ENCODE measurements around the gene PYGO2. TPM values are rescaled to one million over a fixed set of nuclear protein-coding genes. Genes with fewer than 3 reads are reported as not detected.

The PYGO2 gene
- total RNA-seq, 2 experiments from 2014 or later = 44.3 to 47.3 TPM

- Histone ChIP-seq H3K4me1 (ENCODE audit: insufficient read depth, low read length, poor library complexity, severe bottlenecking) (peaks cover 16% of the 10 kb centered on the region), H3K9me2 (ENCODE audit: insufficient read depth, low read length) (no peaks in the 10 kb centered on the region), H3K36me3 (ENCODE audit: insufficient read depth, low read length) (peaks cover 58% of the 10 kb centered on the region), H3K4me2 (ENCODE audit: low read length) (no peak overlapping the region), H3K4me3 (ENCODE audit: low read depth, low read length, poor library complexity, severe bottlenecking) (no peak overlapping the region), H3K79me2 (ENCODE audit: insufficient read depth, low read depth, low read length) (peaks cover 24% of the 10 kb centered on the region), H3K27ac (ENCODE audit: low read depth, low read length, poor library complexity, severe bottlenecking) (no peak overlapping the region), H4K20me1 (ENCODE audit: insufficient read depth, low read length) (no peaks in the 10 kb centered on the region), H2AFZ (ENCODE audit: low read length) (no peak overlapping the region), H3K9me3 (ENCODE audit: low read length) (no peaks in the 10 kb centered on the region)
- no TSS peak for BruUV-seq (replicated peaks)
- ChIA-PET CTCF (ENCODE audit: unreplicated experiment) (no interaction called here), POLR2A (no interaction called here)
- no peak for DNase-seq (ENCODE audit: low spot score)
- TF ChIP-seq EZH2phosphoT487 (IDR thresholded peaks at IDR 0.05; ENCODE audit: borderline replicate concordance, low read depth, low read length) = no peak
- TF ChIP-seq, protein P1, sequence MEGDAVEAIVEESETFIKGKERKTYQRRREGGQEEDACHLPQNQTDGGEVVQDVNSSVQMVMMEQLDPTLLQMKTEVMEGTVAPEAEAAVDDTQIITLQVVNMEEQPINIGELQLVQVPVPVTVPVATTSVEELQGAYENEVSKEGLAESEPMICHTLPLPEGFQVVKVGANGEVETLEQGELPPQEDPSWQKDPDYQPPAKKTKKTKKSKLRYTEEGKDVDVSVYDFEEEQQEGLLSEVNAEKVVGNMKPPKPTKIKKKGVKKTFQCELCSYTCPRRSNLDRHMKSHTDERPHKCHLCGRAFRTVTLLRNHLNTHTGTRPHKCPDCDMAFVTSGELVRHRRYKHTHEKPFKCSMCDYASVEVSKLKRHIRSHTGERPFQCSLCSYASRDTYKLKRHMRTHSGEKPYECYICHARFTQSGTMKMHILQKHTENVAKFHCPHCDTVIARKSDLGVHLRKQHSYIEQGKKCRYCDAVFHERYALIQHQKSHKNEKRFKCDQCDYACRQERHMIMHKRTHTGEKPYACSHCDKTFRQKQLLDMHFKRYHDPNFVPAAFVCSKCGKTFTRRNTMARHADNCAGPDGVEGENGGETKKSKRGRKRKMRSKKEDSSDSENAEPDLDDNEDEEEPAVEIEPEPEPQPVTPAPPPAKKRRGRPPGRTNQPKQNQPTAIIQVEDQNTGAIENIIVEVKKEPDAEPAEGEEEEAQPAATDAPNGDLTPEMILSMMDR (conservative IDR thresholded peaks at IDR 0.05; ENCODE audit: low read length) = no peak
- intact Hi-C loops (cut with micrococcal nuclease; ENCODE audit: unreplicated experiment) = no loop called here
These were observed 28.7 kb upstream of the PYGO2 start for GRCh38 chr1:154990276-154990675.

GRCh38 chr1:154989195-154989860 is 27.7 kb upstream of the PYGO2 start:
- Histone ChIP-seq H3K9me3 (ENCODE audit: low read length) (no peaks in the 10 kb centered on the region), H3K4me3 (ENCODE audit: low read depth, low read length, poor library complexity, severe bottlenecking) (no peak overlapping the region), H3K79me2 (ENCODE audit: insufficient read depth, low read depth, low read length) (peaks cover 34% of the 10 kb centered on the region), H3K9me2 (ENCODE audit: insufficient read depth, low read length) (no peaks in the 10 kb centered on the region), H3K4me1 (ENCODE audit: insufficient read depth, low read length, poor library complexity, severe bottlenecking) (peaks cover 17% of the 10 kb centered on the region), H4K20me1 (ENCODE audit: insufficient read depth, low read length) (no peaks in the 10 kb centered on the region), H3K36me3 (ENCODE audit: insufficient read depth, low read length) (peaks cover 59% of the 10 kb centered on the region), H2AFZ (ENCODE audit: low read length) (no peak overlapping the region), H3K4me2 (ENCODE audit: low read length) (no peak overlapping the region), H3K27ac (ENCODE audit: low read depth, low read length, poor library complexity, severe bottlenecking) (no peak overlapping the region)
- CTCF ChIA-PET (ENCODE audit: unreplicated experiment) = no interaction called here
- DNase-seq (ENCODE audit: low spot score) = no peak
- POLR2A ChIA-PET = no interaction called here
- no TSS peak for BruUV-seq (replicated peaks)
- intact Hi-C loops (cut with micrococcal nuclease; ENCODE audit: unreplicated experiment) = no loop called here
- no peak for TF ChIP-seq EZH2phosphoT487 (IDR thresholded peaks at IDR 0.05; ENCODE audit: borderline replicate concordance, low read depth, low read length)
- TF ChIP-seq, protein P1 (conservative IDR thresholded peaks at IDR 0.05; ENCODE audit: low read length) = no peak
